HL-60/S4 (cell line): ENCODE results near the gene OPCML.

Source experiments
- in situ Hi-C: fragments of 300-500 bp; cut with MboI; formaldehyde crosslinking; loops from 2 replicates; pipeline ENCODE4 v1.14.3; 2022; ENCODE audit warnings: low sequenced_read_pairs

Gene OPCML

GRCh38 chr11:132605825-132606570 lies 926.3 kb downstream of the OPCML start:
- in situ Hi-C loops: no loop called here

- in situ Hi-C loops: no loop called here
Observed at GRCh38 chr11:132604431-132604830, 927.9 kb downstream of the OPCML start.

- in situ Hi-C loops: no loop called here
Observed at GRCh38 chr11:132601875-132602274, 930.4 kb downstream of the OPCML start.

GRCh38 chr11:132595711-132596134 lies 936.6 kb downstream of the OPCML start:
- in situ Hi-C loops: no loop called here

- in situ Hi-C loops: no loop called here
Observed at GRCh38 chr11:132595246-132595645, 937.1 kb downstream of the OPCML start.

- in situ Hi-C loops: no loop called here
Observed at GRCh38 chr11:132590986-132591385, 941.3 kb downstream of the OPCML start.

- in situ Hi-C loops: no loop called here
Observed at GRCh38 chr11:132590554-132590953, 941.7 kb downstream of the OPCML start.

GRCh38 chr11:132589791-132590190 lies 942.5 kb downstream of the OPCML start:
- in situ Hi-C loops: no loop called here

- in situ Hi-C loops: no loop called here
Observed at GRCh38 chr11:132588366-132588765, 943.9 kb downstream of the OPCML start.

GRCh38 chr11:132587716-132588115 lies 944.6 kb downstream of the OPCML start:
- in situ Hi-C loops: no loop called here

- in situ Hi-C loops: no loop called here
Observed at GRCh38 chr11:132586801-132587200, 945.5 kb downstream of the OPCML start.

- in situ Hi-C loops: no loop called here
Observed at GRCh38 chr11:132579634-132580327, 952.5 kb downstream of the OPCML start.

- in situ Hi-C loops: no loop called here
Observed at GRCh38 chr11:132579136-132579535, 953.2 kb downstream of the OPCML start.

GRCh38 chr11:132578580-132578979 lies 953.7 kb downstream of the OPCML start:
- in situ Hi-C loops: no loop called here

- in situ Hi-C loops: no loop called here
Observed at GRCh38 chr11:132576706-132577105, 955.6 kb downstream of the OPCML start.

GRCh38 chr11:132564091-132564885 lies 968.0 kb downstream of the OPCML start:
- in situ Hi-C loops: no loop called here

GRCh38 chr11:132563050-132563449 lies 969.3 kb downstream of the OPCML start:
- in situ Hi-C loops: no loop called here

- in situ Hi-C loops: no loop called here
Observed at GRCh38 chr11:132561937-132562336, 970.4 kb downstream of the OPCML start.

GRCh38 chr11:132559331-132560036 lies 972.8 kb downstream of the OPCML start:
- in situ Hi-C loops: no loop called here

GRCh38 chr11:132556316-132556715 lies 976.0 kb downstream of the OPCML start:
- in situ Hi-C loops: no loop called here

GRCh38 chr11:132555617-132556016 lies 976.7 kb downstream of the OPCML start:
- in situ Hi-C loops: no loop called here
